Measurements from ENCODE around the gene KLK14.

DNA sequence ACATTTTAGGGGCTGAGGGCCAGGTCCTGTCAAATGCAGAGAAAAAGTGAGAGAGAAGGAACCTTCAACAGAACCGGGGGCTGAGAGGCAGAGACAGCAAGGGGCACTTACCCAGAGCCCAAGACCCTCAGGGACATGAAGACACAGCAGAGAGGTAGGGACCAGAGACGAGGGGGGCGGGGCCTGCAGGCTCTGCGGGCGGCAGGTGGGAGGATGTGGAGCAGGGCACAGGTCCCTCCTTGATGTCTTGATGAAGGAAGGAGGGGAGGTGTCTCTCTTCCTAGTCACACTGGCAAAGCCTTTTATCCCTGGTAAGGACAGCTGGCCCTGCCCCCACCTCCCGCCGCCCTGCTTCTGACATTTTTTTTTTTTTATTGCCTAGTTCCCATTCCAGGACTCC, at the start of gene KLK14:
- TF ChIP-seq, protein P1, sequence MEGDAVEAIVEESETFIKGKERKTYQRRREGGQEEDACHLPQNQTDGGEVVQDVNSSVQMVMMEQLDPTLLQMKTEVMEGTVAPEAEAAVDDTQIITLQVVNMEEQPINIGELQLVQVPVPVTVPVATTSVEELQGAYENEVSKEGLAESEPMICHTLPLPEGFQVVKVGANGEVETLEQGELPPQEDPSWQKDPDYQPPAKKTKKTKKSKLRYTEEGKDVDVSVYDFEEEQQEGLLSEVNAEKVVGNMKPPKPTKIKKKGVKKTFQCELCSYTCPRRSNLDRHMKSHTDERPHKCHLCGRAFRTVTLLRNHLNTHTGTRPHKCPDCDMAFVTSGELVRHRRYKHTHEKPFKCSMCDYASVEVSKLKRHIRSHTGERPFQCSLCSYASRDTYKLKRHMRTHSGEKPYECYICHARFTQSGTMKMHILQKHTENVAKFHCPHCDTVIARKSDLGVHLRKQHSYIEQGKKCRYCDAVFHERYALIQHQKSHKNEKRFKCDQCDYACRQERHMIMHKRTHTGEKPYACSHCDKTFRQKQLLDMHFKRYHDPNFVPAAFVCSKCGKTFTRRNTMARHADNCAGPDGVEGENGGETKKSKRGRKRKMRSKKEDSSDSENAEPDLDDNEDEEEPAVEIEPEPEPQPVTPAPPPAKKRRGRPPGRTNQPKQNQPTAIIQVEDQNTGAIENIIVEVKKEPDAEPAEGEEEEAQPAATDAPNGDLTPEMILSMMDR (IDR thresholded peaks at IDR 0.05; ENCODE audit: insufficient read depth, low read length, poor library complexity, severe bottlenecking): no peak
- TF ChIP-seq EZH2phosphoT487 (conservative IDR thresholded peaks at IDR 0.05; ENCODE audit: low read length): no peak
